NCI-H146 treated with DMSO at 0.1 percent for 48 hours (cell line): Measurements from ENCODE around the gene BBC3.
A peak's percentile ranks its signal among the peaks of the same experiment; 100 is the strongest.
"Not testable (repeated sequence)": the region's sequence is repeated elsewhere in the genome, so short reads cannot be mapped to it uniquely, and the experiment has no call there.

Source experiments
- DNase-seq: peaks from one replicate; lab custom pipeline; 2025; ENCODE audit not compliant: unreplicated experiment; lab: John Stamatoyannopoulos, UW

The BBC3 gene, protein sequence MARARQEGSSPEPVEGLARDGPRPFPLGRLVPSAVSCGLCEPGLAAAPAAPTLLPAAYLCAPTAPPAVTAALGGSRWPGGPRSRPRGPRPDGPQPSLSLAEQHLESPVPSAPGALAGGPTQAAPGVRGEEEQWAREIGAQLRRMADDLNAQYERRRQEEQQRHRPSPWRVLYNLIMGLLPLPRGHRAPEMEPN

DNA sequence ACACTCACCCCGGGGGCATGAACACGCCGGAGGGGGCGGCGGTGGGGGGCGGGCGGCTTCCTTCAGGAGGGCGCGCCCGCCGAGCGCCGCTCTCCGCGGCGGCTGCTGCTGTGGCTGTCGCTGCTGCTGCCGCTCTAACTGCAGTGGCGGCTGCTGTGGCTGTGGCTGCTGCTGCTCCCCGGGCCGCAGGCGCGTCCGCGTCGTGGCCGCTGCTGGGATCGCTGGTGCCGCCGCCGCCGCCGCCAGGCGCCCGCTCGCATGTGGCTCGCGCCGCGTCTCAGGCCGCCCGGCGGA lies at the start of gene BBC3:
Gene BBC3, minus strand, starts transcription at position 279 of the 294 bp plus-strand sequence. CDS start 2,768 bp downstream, outside the sequence.
- DNase-seq = no peak

DNA sequence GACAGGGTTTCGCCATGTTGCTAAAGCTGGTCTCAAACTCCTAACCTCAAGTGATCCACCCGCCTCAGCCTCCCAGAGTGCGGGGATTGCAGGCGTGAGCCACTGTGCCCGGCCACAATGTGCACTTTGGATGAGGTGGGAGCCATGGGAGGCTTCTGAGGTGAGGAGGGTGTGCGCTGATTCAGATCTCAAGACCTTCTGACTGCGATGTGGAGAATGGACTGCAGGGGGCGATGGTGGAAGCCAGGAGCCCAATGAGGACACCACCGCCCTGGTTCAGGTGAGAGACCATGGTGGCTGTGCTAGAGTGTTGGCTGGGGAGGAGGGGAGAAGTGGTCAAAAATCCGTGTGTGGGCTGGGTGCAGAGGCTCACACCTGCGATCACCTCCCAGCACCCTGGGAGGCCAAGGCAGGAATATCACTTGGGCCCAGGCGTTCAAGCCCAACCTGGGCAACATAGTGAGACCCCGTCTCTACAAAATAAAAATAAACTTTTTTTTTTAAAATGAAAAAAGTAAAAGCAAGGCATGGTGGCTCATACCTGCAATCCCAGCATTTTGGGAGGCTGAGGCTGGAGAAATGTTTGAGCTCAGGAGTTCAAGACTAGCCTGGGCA lies 49.3 kb upstream of the BBC3 start:
- no peak for DNase-seq

DNA sequence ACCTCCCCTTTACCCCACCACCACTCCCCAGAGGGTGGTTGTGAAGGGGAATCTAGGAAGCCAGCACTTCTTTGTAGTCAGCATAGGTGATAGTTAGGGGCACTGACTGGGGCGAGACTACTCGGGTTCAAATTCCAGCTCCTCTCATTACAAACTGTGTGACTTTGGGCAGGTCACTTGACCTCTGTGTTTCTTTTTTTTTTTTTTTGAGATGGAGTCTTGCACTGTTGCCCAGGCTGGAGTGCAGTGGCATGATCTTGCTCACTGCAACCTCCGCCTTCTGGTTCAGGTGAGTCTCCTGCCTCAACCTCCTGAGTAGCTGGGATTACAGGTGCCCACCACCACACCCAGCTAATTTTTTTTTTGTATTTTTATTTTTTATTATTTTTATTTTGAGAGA lies 45.5 kb upstream of the BBC3 start:
- not testable (repeated sequence) for DNase-seq

DNA sequence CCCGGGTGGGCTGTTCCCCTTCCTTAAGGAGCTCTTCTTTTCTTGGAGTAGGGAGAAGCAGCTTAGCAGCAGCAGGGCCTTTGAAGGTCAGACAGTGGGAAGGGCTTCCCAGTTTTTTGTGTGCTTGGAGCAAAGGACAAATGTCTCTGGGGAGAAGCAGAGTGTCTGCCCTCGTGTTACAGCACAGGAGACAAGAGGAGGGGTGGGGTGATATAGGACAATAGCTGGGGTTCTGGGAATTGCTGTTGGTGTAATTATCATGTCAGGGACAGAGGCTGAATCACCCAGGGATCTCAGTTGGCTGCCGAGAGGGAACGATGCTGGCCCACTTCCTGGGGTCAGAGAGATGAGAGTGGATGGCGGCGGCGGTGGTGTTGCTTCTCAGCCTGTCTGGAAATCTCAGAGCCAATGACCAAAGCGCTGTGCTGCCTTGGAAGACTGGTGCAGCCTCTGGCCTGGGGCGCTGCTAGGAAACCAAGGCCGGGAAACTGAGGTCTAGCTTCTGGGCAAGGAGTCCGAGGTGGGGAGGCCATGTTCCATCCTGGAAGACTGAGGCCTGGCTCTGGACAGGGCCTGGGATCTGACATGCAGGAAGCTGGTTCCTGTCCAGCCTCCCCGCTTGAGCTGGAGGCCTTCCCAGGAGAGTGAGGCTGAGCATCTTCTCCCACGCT lies 44.9 kb upstream of the BBC3 start:
- no peak for DNase-seq

DNA sequence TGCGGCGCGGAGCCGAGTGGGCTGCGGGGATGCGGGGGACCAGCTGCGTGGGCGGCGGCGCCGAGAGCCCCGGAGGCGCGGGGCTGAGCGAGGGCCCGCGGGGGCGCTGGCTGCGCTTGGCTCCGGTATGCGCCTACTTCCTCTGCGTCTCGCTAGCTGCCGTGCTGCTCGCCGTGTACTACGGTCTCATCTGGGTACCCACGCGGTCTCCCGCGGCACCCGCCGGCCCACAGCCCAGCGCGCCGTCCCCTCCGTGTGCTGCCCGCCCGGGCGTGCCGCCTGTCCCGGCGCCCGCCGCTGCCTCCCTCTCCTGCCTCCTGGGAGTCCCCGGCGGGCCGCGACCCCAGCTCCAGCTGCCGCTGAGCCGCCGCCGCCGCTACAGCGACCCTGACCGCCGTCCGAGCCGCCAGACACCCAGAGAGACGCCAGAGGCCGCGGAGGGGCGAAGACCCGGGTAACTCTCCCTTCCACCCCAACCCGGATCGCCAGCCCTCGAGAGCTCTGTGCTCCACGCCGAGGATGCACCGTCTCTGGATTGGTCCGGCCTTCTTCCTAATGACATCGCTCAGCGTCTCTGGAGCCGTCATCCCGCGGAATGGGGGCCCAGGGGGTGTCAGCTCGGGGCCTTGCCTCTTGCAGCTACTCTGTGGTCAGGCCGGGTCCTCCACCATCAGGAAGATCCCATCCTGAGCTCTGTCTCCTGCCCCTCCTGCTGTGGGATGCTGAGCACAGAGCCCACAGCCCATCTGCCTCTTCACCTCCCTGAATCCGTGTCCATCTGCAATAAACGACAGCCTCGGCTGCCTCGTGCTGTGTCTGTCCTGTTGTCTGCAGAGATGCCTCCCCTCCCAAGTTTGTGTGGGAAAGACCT lies 44.1 kb upstream of the BBC3 start:
- no peak for DNase-seq

DNA sequence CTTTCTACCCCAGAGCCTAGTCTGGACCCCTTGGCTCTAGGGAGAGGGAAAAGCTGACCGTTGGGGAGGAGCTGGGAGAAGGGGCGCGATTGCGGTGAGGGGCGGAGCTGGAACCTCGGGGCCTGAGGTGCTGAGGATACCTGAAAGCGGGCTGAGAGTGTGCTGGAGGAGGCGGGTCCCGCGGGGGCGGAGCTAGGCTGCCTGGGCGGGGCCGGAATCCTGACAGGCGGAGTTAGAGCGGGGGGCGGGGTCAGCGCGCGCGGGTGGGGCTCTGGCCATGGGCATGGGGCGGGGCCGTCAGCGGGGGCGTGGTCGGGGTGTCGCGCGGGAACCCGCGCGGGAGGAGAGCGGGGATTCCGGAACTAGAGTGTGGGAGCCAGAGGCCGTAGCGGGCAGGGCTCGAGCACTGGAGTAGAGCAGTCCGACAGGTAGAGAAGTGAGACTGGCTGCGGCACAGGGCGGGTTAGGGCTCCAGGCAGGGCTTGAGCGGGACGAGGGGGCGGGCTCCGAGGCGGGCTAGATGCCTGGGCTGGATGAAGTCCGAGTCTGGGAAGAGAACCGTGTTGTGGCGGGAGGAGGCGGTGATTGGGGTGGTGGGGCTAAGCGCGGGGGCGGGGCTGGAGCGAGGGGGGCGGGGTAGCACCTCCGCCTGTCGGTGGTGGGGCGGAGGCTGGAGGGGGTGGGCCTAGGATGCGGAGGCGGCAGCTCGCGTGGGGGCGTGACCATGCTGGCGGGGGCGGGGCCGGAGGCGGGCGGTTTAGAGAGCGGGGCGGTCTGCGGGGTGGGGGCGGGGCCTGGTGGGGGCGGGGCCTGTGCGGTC lies 43.3 kb upstream of the BBC3 start, which contains the start of gene INAFM1:
Gene INAFM1, plus strand, starts transcription at position 815 of the 820 bp plus-strand sequence. CDS start 35 bp downstream, outside the sequence.
- DNase-seq = peak; percentile 87

DNA sequence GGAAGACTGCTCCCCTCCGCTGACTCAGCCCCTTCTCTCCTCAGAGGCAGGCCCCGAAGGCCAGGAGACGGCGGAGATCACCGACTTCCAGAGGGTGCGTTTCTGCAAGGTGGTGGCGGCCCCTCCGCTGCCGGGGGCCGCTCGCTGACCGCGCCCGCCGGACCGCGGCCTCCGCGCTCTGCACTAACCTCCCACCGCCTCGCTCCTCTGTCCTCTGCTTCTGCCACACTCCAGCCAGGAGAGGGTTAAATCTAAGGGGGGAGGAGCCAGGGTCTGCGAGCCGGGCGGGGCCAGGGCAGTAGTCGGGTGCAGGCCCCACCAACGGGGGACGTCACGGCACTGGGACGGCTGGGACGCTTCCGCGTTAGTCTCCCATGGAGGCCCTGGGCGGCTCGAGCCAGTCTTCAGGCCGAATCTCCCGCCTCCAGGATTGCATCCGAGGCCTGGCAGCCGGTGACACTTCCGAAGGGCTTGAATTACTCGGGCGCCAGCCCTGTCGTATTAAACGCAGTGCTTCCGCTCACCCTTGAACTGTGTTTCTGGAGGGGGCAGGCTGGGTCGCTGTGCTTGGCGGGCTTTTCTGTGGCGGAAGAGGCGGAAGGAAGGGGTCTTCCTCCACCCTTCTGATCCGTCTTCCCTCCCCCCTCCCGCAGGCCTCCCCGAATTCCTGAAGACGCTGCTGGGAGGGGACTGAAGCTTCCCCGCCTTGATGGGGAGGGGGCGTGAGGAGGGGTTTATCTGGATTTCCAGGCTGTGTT lies 42.5 kb upstream of the BBC3 start:
- DNase-seq = peak; percentile 77

DNA sequence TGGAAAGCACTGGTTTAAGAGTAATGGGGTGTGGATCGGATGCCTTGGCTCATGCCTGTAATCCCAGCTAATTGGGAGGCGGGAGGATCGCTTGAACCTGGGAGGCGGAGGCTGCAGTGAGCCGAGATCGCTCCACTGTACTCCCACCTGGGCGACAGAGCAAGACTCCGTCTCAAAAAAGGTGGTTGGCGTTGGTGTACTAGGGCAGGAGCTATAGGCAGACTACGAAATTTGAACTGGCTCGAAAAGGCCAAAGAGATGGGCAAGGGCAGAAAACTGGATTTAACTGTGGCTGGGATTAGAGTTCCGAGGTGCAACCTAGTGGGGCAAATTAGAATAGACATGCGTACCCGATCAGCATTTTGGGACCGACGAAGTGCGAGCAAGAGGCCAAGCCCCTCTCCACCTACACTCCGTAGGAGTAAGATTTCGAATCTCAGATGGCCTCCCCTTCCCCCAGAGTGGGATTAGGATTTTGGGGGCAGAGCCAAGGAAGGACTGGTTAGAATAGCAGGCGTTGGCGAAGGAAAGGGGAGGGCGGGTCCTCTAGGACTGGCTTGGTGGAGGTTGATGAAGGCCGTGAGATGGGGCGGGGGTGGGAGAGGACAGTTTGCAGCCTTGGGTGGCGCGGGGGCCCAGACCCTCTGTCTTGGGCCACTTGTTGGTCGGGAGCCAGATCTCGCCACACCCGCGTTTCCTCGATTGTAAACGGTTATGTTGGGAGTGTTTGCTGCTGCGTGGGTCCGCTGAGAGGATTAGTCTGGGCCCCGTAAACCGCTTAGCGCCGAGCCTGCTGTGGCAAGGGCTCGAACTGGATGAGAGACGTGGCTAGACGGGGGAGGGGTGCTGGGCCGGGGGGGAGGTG lies 41.7 kb upstream of the BBC3 start:
- DNase-seq = no peak

DNA sequence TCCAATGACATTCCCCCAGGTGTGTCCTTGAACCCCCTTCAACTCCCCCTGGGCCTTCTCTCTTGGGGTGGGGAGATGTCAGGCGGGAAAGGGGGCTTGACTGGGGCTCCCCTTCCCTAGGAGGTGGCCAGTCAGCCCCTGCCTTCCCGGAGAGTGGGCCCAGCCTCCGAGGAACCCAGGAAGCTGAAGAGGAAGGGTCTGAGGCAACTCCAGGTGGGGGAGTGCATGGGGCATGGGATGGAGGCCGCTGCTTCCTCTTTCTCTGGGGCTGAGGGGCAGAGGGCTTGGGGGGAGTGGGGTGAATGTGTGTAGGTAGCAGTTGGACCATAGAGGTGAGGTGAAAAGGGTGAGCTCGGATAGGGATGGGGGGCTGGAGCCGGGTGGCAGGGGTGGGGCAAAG lies 41.0 kb upstream of the BBC3 start:
- DNase-seq = no peak

DNA sequence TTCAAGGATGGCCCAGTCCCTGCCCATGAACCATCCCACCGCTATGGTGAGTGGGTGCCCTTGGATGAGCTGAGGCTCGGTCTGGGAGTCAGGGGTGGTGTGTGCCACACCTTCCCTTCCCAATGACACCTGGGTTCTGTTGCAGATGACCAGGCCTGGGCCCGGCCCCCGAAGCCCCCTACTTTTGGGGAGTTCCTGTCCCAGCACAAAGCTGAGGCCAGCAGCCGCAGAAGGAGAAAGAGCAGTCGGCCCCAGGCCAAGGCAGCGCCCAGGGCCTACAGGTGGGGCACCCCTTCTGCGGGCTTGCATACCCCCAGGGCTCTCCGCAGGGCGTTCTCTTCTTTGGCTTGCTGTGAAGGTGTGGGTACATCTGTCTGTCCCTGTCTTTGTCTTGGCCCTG lies 39.4 kb upstream of the BBC3 start:
- DNase-seq = no peak

DNA sequence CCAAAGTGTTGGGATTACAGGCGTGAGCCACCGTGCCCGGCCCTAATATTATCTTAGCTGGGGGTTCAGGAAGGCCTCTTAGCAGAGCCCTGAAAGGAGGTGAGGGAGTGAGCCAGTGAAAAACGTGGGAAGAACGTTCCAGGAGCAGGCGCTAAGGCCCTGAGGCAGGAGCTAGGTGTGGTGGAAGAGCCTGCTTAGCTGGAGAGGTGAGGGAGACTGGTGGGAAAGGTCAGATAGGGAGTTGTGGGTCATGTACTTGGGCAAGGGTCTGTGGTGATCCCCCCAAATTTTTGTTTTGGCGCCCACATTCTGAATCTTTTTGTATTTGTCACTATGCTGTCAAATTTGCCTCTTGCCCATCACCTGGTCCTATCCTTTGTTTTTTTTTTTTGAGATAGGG lies 38.6 kb upstream of the BBC3 start:
- no peak for DNase-seq

DNA sequence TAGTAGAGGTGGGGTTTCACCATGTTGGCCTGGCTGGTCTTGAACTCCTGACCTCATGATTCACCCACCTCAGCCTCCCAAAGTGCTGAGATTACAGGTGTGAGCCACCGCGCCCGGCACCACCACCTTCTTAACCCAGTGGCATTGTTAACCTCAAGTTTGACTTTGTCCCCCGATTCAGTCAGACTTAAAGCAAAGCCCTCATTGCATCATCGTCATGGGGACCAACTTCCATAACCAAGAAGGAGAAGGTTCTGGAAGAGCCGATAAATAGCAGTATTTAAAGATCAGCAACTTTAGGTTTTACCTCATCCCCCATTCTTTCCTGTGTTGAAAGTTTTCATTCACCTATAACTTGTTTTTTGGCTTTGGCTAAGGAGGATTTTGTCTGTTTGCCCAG lies 37.0 kb upstream of the BBC3 start:
- DNase-seq = no peak

DNA sequence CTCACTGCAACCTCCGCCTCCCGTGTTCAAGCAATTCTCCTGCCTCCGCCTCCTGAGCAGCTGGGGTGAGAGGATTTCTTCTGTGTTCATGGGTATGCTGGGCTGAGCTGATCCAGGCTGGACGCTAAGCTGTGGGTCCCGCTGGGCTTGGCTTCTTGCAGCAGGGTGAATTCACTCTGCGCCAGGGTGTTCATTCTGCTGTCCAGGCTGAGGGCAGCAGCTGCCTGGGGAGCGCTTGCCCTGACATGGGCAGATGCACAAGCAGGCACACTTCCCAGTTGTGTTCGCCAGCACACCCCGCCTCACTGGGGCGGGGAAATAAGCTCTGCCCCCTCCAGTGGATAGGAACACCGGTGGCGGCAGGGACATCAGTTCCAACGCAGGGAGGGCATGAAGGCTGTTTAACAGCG lies 36.4 kb upstream of the BBC3 start:
- DNase-seq = no peak

DNA sequence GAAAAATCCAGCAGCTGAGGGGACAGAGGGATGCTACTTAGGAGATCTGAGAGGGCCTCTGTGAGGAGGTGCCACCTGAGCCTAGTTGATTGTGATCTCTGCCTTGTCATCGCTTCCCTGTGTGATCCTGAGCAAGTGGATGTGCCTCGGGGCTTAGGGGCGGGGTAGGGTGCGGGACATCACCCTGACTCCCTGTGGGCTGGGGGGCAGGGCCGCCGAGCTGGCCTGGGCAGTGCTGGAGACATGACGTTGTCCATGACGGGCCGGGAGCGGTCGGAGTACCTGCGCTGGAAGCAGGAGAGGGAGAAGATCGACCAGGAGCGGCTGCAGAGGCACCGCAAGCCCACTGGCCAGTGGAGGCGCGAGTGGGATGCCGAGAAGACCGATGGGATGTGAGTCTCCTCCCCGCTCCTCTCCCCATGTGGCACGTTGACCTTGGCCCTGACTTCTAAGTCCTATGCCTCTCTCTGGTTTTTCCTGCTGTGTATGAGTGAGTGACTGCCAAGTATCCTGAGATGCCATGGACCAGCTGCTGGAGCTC lies 35.5 kb upstream of the BBC3 start:
- DNase-seq = no peak

DNA sequence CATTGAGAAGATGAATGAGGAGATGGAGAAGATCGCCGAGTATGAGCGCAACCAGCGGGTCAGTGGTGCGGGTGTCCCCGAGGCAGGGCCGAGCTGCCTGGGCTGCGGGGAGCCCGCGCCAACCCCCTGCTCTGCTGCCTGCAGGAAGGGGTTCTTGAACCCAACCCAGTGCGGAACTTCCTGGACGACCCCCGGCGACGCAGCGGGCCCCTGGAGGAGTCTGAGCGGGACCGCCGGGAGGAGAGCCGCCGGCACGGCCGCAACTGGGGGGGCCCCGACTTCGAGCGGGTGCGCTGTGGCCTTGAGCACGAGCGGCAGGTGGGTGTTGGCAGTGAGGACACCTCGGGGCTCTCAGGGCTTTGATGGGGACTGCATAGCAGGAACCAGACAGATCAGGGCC lies 33.6 kb upstream of the BBC3 start:
- no peak for DNase-seq

DNA sequence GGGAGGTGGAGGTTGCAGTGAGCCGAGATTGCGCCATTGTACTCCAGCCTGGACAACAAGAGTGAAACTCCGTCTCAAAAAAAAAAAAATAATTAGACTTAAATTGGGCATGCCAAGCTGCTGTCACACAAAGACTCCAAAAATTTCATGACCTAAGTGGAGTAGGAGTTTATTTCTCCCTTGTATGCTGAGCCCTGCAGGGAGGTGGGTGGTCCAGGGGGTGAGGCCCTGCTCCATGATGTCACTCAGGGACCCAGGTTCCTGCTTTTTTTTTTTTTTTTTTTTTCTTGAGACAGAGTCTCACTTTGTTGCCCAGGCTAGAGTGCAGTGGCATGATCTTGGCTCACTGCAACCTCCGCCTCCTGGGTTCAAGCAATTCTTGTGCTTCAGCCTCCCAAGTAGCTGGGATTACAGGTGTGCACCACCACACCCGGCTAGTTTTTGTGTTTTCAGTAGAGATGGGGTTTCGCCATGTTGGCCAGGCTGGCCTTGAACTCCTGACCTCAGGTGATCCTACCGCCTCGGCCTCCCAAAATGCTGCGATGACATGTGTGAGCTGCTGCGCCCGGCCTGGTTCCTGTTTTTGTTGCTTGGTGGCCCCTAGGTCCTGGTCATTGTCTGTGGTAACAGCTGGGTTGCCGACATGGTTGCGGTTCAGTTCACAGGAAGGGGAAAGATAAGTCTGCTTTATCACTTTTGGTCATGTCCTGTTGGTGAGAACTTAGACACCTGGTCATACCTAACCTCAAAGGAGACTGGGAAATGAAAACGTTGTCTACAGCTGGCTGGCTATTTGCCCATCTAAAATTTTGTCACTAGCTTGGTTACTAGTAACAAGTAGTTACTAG lies 31.2 kb upstream of the BBC3 start:
- not testable (repeated sequence) for DNase-seq

DNA sequence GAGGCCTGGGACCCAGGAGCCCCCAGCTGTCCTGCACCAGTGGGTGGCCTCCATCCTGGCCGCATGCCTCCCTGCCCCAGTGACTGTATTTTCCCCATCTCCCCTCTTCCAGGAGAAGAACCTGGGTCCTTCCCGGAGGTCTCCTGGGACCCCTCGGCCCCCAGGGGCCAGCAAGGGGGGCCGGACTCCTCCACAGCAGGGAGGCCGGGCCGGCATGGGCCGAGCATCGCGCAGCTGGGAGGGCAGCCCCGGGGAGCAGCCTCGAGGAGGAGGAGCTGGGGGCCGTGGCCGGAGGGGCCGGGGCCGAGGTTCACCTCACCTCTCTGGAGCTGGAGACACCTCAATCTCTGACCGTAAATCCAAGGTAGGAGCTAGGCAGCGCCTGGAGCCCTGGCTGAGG lies 29.5 kb upstream of the BBC3 start:
- no peak for DNase-seq
